Common myeloid progenitor, CD34-positive (primary cell): Measurements from ENCODE around the gene GNB2.
"Not testable (repeated sequence)": the region's sequence is repeated elsewhere in the genome, so short reads cannot be mapped to it uniquely, and the experiment has no call there.

Experiments
- CTCF ChIA-PET: fragments of 350-600 bp; sonication (Branson Sonifier 250); formaldehyde crosslinking; loops from one replicate; lab custom pipeline; 2021; ENCODE audit warnings: antibody characterized with exemption; lab: Charles Lee
- POLR2A ChIA-PET: fragments of 350-600 bp; sonication (Branson Sonifier 250); formaldehyde crosslinking; loops from one replicate; lab custom pipeline; 2021; ENCODE audit warnings: antibody characterized with exemption; lab: Charles Lee
- DNase-seq, 3 donors: peaks; one replicate each; pipeline versions ENCODE4 v3.0.0 to v3.0.0-alpha.2; 2013
- H3K27ac ChIP-seq, 2 experiments: 1 replicate in 1 of 2; 2 replicates in 1 of 2; pipeline ENCODE4 v1.7.0; 2013; ENCODE audit warnings: inconsistent platforms in 2 of 2, low read length in 2 of 2, mild to moderate bottlenecking in 2 of 2, low read depth in 1 of 2, moderate library complexity in 1 of 2; ENCODE audit not compliant: severe bottlenecking in 2 of 2, insufficient read depth in 1 of 2, poor library complexity in 1 of 2
- H3K27me3 ChIP-seq, 5 experiments: replicated peaks in 2 of 5; 1 replicate in 3 of 5; 2 replicates in 2 of 5; pipeline versions ENCODE4 v1.6.1 to v1.7.0; 2013; ENCODE audit warnings: low read length in 4 of 5, mild to moderate bottlenecking in 2 of 5, moderate library complexity in 2 of 5, inconsistent platforms in 1 of 5; ENCODE audit not compliant: insufficient read depth in 5 of 5, control insufficient read depth in 4 of 5
- H3K36me3 ChIP-seq, 4 experiments: 1 replicate in 2 of 4; 2 replicates in 2 of 4; pipeline versions ENCODE4 v1.6.1 to v1.7.0; 2013; ENCODE audit warnings: low read length in 3 of 4, control low read depth in 1 of 4, mild to moderate bottlenecking in 1 of 4; ENCODE audit not compliant: control insufficient read depth in 4 of 4, insufficient read depth in 4 of 4
- H3K4me1 ChIP-seq, 4 experiments: 1 replicate in 3 of 4; 2 replicates in 1 of 4; pipeline versions ENCODE4 v1.6.1 to v1.7.1; 2013; ENCODE audit warnings: low read length in 3 of 4, mild to moderate bottlenecking in 3 of 4, control low read depth in 1 of 4, inconsistent platforms in 1 of 4, moderate library complexity in 1 of 4; ENCODE audit not compliant: control insufficient read depth in 4 of 4, insufficient read depth in 4 of 4; ENCODE audit errors: control extremely low read depth in 1 of 4
- H3K4me3 ChIP-seq, 7 experiments: 1 replicate in 4 of 7; 2 replicates in 3 of 7; pipeline versions ENCODE4 v1.5.1 to v1.7.0; 2013; ENCODE audit warnings: mild to moderate bottlenecking in 7 of 7, low read length in 6 of 7, moderate library complexity in 6 of 7, inconsistent platforms in 2 of 7, low read depth in 2 of 7, control low read depth in 1 of 7; ENCODE audit not compliant: insufficient read depth in 4 of 7, control insufficient read depth in 1 of 7; ENCODE audit errors: extremely low read depth in 1 of 7
- H3K9me3 ChIP-seq, 5 experiments: 1 replicate in 4 of 5; 2 replicates in 1 of 5; pipeline versions ENCODE4 v1.6.1 to v1.7.1; 2013; ENCODE audit warnings: low read length in 4 of 5, mild to moderate bottlenecking in 2 of 5, inconsistent platforms in 1 of 5, low read depth in 1 of 5, moderate library complexity in 1 of 5; ENCODE audit not compliant: control insufficient read depth in 4 of 5, insufficient read depth in 2 of 5; ENCODE audit errors: control extremely low read depth in 1 of 5
- WGBS: methylation state at CpG from one replicate; pipeline ENCODE4 v1.1.5; 2013; ENCODE audit not compliant: insufficient coverage; 5-methylcytosine and 5-hydroxymethylcytosine counted together

The GNB2 gene

GRCh38 chr7:100667331-100668068 lies 6.0 kb upstream of the GNB2 start:
- Histone ChIP-seq H3K36me3 (no peaks in the 10 kb centered on the region), H3K27me3 (no peaks in the 10 kb centered on the region), H3K27ac (no peak overlapping the region), H3K9me3 (no peaks in the 10 kb centered on the region), H3K4me1 (peaks cover 0 to under 1% (median 0%) of the 10 kb centered on the region in 4 experiments), H3K4me3 (no peak overlapping the region)
- ChIA-PET POLR2A (no interaction called here), CTCF (interaction anchor here (0.7 to 1.3 kb wide), 5 partner anchors 33 to 478 kb away, joined by 3 to 5 read pairs (median 3); no protein-coding TSS in a partner anchor)
- WGBS = 82% methylated on average over 14 of the region's 16 CpGs
- no peak for DNase-seq

- Histone ChIP-seq H3K4me3 (no peak overlapping the region), H3K9me3 (no peaks in the 10 kb centered on the region), H3K4me1 (peaks cover 0 to 5% (median 1%) of the 10 kb centered on the region in 4 experiments), H3K27me3 (no peaks in the 10 kb centered on the region), H3K36me3 (no peaks in the 10 kb centered on the region), H3K27ac (no peak overlapping the region)
- DNase-seq = no peak
- CTCF ChIA-PET = interaction anchor here (0.9 to 1.3 kb wide), 3 partner anchors 35 to 54 kb away, joined by 3 to 5 read pairs (median 3); no protein-coding TSS in a partner anchor
- WGBS = 100% methylated on average over 1 of the region's 2 CpGs
- POLR2A ChIA-PET = no interaction called here
Observed at GRCh38 chr7:100668069-100668449, 5.5 kb upstream of the GNB2 start.

DNA sequence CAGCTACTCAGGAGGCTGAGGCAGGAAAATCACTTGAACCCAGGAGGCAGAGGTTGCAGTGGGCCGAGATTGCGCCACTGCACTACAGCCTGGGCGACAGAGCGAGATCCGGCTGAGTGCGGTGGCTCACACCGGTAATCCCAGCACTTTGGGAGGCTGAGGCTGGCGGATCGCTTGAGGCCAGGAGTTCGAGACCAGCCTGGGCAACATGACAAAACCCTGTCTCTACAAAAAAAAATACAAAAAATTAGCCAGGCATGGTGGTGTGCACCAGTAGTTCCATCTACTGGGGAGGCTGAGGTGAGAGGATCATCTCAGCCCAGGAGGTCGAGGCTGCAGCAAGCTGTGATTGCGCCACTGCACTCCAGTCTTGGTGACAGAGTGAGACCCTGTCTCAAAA lies 4.4 kb upstream of the GNB2 start:
- H3K9me3 ChIP-seq, H3K4me1 ChIP-seq, H3K36me3 ChIP-seq, H3K4me3 ChIP-seq, POLR2A ChIA-PET, H3K27ac ChIP-seq, H3K27me3 ChIP-seq, DNase-seq: not testable (repeated sequence)
- 92% methylated on average over 9 of the region's 12 CpGs for WGBS
- CTCF ChIA-PET = interaction anchor here (1.6 kb wide), 1 partner anchor 11 kb away, joined by 6 read pairs; no protein-coding TSS in a partner anchor

DNA sequence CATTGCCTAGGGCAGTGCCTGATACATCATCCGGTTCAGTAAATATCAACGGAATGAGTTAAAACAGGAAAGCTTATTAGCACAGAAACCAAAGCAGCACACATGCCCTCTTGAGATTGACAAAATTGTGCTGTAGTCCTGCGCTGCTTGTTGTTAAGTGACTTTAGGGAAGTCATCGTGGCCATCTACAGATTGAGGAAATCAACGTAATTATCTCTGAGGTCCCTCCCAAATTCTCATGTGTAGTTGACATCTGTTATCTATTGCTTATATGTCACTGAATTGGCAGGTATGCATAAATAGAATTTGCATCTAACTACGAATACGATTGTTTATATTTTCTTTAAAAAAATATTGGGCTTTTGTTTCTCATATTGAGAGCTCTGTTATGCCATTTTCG lies 3.5 kb upstream of the GNB2 start:
- no peaks in the 10 kb centered on the region for H3K9me3 ChIP-seq
- no peaks in the 10 kb centered on the region for H3K27me3 ChIP-seq
- ChIA-PET POLR2A (no interaction called here), CTCF (interaction anchor here (1.3 to 1.6 kb wide), 3 partner anchors 10 to 37 kb away, joined by 3 to 6 read pairs (median 3); no protein-coding TSS in a partner anchor)
- H3K4me3 ChIP-seq = no peak overlapping the region
- H3K36me3 ChIP-seq = no peaks in the 10 kb centered on the region
- WGBS = 50% methylated on average over 5 of the region's 8 CpGs
- peaks cover 0 to 11% (median 7%) of the 10 kb centered on the region in 4 experiments for H3K4me1 ChIP-seq
- peak in 2 of 3 donors; percentile 31 to 40 for DNase-seq
- H3K27ac ChIP-seq = no peak overlapping the region

DNA sequence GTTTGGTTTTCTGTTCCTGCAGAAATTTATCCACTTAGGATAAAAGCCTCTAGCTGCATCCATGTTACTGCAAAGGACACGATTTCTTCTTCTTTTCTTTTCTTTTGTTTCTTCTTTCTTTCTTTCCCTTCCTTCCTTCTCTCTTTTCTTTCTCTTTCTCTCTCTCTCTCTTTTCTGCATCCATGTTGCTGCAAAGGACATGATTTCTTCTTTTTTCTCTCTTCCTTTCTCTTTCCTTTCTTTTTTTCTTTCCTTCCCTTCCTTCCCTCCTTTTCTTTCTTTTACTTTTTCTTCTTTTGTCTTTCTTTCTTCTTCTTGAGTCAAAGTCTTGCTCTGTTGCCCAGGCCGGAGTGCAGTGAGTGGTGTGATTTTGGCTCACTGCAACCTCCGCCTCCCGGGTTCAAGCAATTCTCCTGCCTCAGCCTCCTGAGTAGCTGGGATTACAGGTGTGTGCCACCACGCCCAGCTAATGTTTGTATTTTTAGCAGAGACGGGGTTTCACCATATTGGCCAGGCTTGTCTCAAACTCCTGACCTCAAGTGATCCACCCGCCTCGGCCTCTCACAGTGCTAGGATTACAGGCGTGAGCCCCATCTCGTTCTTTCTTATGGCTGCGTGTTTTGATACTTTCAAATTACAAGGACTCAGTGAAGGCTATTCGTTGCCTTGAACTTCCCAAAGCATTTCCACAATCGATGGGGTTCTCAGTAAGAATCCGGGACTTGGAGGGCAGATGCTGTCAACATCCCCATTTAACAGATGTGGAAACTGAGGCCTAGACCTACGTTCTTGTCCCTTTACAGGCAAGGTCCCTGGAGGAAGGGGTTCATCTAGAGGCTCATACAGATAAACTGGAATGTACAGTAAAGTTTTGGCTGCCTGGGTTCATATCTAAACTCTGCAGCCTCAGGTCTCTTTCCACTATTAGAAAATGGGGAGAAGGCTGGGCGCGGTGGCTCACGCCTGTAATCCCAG lies 1.9 kb upstream of the GNB2 start:
- no peaks in the 10 kb centered on the region for H3K27me3 ChIP-seq
- 93% methylated on average over 14 of the region's 18 CpGs for WGBS

GRCh38 chr7:100673942-100674410 lies 436 bp downstream of the GNB2 start:
- peak overlapping the region; percentile 65 to 96 (median 89) for H3K4me3 ChIP-seq
- H3K36me3 ChIP-seq = peaks cover 0 to 27% (median 23%) of the 10 kb centered on the region in 4 experiments
- no peaks in the 10 kb centered on the region for H3K27me3 ChIP-seq
- peaks cover 0 to 19% (median 13%) of the 10 kb centered on the region in 4 experiments for H3K4me1 ChIP-seq
- peak in 2 of 3 donors; percentile 41 to 50 for DNase-seq
- ChIA-PET POLR2A (interaction anchor here (0.9 to 1.0 kb wide), 2 partner anchors 9 to 245 kb away, joined by 3 read pairs; partner anchors contain the start of gene MEPCE), CTCF (interaction anchor here (1.1 to 7.6 kb wide), 2 partner anchors 16 to 30 kb away, joined by 3 to 80 read pairs; partner anchors contain the start of gene GIGYF1)
- H3K9me3 ChIP-seq = no peaks in the 10 kb centered on the region
- peak overlapping the region; percentile 91 to 95 for H3K27ac ChIP-seq
- 0% methylated on average over 20 of the region's 34 CpGs for WGBS

More for the DNA sequence above, 1.9 kb upstream of the GNB2 start:
- no peak overlapping the region for H3K4me3 ChIP-seq
- peaks cover 0 to 4% (median 2%) of the 10 kb centered on the region in 4 experiments for H3K36me3 ChIP-seq
- ChIA-PET POLR2A (no interaction called here), CTCF (interaction anchor here (0.6 to 1.9 kb wide), 3 partner anchors 39 to 180 kb away, joined by 3 to 7 read pairs (median 3); no protein-coding TSS in a partner anchor)
- peaks cover 0 to 19% (median 13%) of the 10 kb centered on the region in 4 experiments for H3K4me1 ChIP-seq
- H3K9me3 ChIP-seq = no peaks in the 10 kb centered on the region
- no peak overlapping the region for H3K27ac ChIP-seq
- no peak for DNase-seq
